GM23338 (cell line): ENCODE measurements around the gene AJM1. TPM values are rescaled to one million over a fixed set of nuclear protein-coding genes. Genes with fewer than 3 reads are reported as not detected.
"Not testable (repeated sequence)": the region's sequence is repeated elsewhere in the genome, so short reads cannot be mapped to it uniquely, and the experiment has no call there.

Experiments
- ATAC-seq: fragments of 200-7000 bp; cut with Tn5 transposase; 3 replicates; pipeline ENCODE4 v1.9.1; 2020
- DNase-seq: peaks from one replicate; pipeline ENCODE4 v3.0.0-alpha.2; 2015; ENCODE audit warnings: low spot score
- H2AFZ ChIP-seq: fragments of 200-600 bp; sonication (generic); 2 replicates; pipeline ENCODE4 v1.8.0; 2016; ENCODE audit warnings: antibody characterized with exemption, mild to moderate bottlenecking, moderate library complexity
- H3F3A ChIP-seq: fragments of 200-600 bp; sonication (generic); replicated peaks from 2 replicates; pipeline ENCODE4 v1.8.0; 2017; ENCODE audit warnings: antibody characterized with exemption, mixed run types, low read depth
- H3K27ac ChIP-seq: fragments of 200-600 bp; sonication (generic); 2 replicates; pipeline ENCODE4 v1.6.1; 2016; ENCODE audit warnings: low read depth
- H3K27me3 ChIP-seq: fragments of 200-600 bp; sonication (generic); 2 replicates; pipeline ENCODE4 v1.8.0; 2016; ENCODE audit warnings: mild to moderate bottlenecking, mixed run types, moderate library complexity; ENCODE audit not compliant: insufficient read depth
- H3K36me3 ChIP-seq: fragments of 200-600 bp; sonication (generic); 2 replicates; pipeline ENCODE4 v1.8.0; 2016; ENCODE audit warnings: mild to moderate bottlenecking; ENCODE audit not compliant: insufficient read depth
- H3K4me1 ChIP-seq: fragments of 200-600 bp; sonication (generic); 2 replicates; pipeline ENCODE4 v1.8.0; 2016; ENCODE audit warnings: mild to moderate bottlenecking, moderate library complexity; ENCODE audit not compliant: insufficient read depth
- H3K4me2 ChIP-seq: fragments of 200-600 bp; sonication (generic); 2 replicates; pipeline ENCODE4 v1.7.1; 2017; ENCODE audit warnings: mixed run types
- H3K4me3 ChIP-seq: fragments of 200-600 bp; sonication (generic); 2 replicates; pipeline ENCODE4 v1.6.1; 2016; ENCODE audit warnings: mixed run types
- H3K79me2 ChIP-seq: fragments of 200-600 bp; sonication (generic); replicated peaks from 2 replicates; pipeline ENCODE4 v1.8.0; 2017; ENCODE audit warnings: mild to moderate bottlenecking; ENCODE audit not compliant: insufficient read depth
- H3K9me2 ChIP-seq: fragments of 200-600 bp; sonication (generic); 2 replicates; pipeline ENCODE4 v1.8.0; 2017; ENCODE audit not compliant: insufficient read depth
- H4K20me1 ChIP-seq: fragments of 200-600 bp; sonication (generic); replicated peaks from 2 replicates; pipeline ENCODE4 v1.8.0; 2017; ENCODE audit warnings: mild to moderate bottlenecking; ENCODE audit not compliant: insufficient read depth
- H3K27ac Mint-ChIP-seq: 2 replicates; pipeline ENCODE4 v1.8.0; 2020; ENCODE audit warnings: inconsistent platforms, mild to moderate bottlenecking, moderate library complexity, mixed read lengths
- H3K27me3 Mint-ChIP-seq: 3 replicates; pipeline ENCODE4 v1.8.0; 2022; ENCODE audit warnings: low read depth, mild to moderate bottlenecking, moderate library complexity, mixed read lengths, inconsistent platforms; ENCODE audit not compliant: insufficient read depth, poor library complexity
- H3K36me3 Mint-ChIP-seq: 3 replicates; pipeline ENCODE4 v1.8.0; 2021; ENCODE audit warnings: low read depth, mild to moderate bottlenecking, inconsistent platforms, moderate library complexity, mixed read lengths
- H3K4me1 Mint-ChIP-seq: 3 replicates; pipeline ENCODE4 v1.8.0; 2020; ENCODE audit warnings: mild to moderate bottlenecking, inconsistent platforms, mixed read lengths
- H3K4me3 Mint-ChIP-seq: 3 replicates; pipeline ENCODE4 v1.8.0; 2021; ENCODE audit warnings: moderate library complexity, mild to moderate bottlenecking, inconsistent platforms, mixed read lengths
- H3K9me3 Mint-ChIP-seq: 3 replicates; pipeline ENCODE4 v1.8.0; 2020; ENCODE audit warnings: moderate library complexity, mild to moderate bottlenecking, inconsistent platforms, mixed read lengths
- CREB1 ChIP-seq: fragments of 250-450 bp; sonication (Bioruptor Pico); IDR thresholded peaks from 2 replicates; pipeline ENCODE4 v1.5.0; 2020; ENCODE audit warnings: low read depth, mild to moderate bottlenecking, moderate library complexity
- EZH2 ChIP-seq: fragments of 200-600 bp; sonication (generic); IDR thresholded peaks from one replicate; pipeline ENCODE4 v1.8.0; 2017; ENCODE audit warnings: antibody characterized with exemption, mild to moderate bottlenecking, low read depth; ENCODE audit not compliant: unreplicated experiment
- NANOG ChIP-seq: IDR thresholded peaks from 2 replicates; pipeline ENCODE4 v1.6.1; 2016; ENCODE audit warnings: antibody characterized with exemption, borderline replicate concordance
- REST ChIP-seq: IDR thresholded peaks from one replicate; pipeline ENCODE4 v1.6.1; 2018; ENCODE audit warnings: antibody characterized with exemption; ENCODE audit not compliant: unreplicated experiment
- ZNF114 ChIP-seq: fragments of 250-450 bp; sonication (Bioruptor Pico); IDR thresholded peaks from 2 replicates; pipeline ENCODE4 v1.5.0; 2020; ENCODE audit warnings: mild to moderate bottlenecking, moderate library complexity
- ZNF331 ChIP-seq: fragments of 250-450 bp; sonication (Bioruptor Pico); IDR thresholded peaks from 2 replicates; pipeline ENCODE4 v1.5.0; 2020; ENCODE audit warnings: low read depth, mild to moderate bottlenecking, moderate library complexity
- polyA plus RNA-seq: library from polyadenylated mRNA; unstranded; fragments of >200 nt; fragmentation: Nextera tagmentation; extraction: Ambion mirVana; gene quantifications from 2 replicates; pipeline ENCODE4 v1.2.1, GENCODE V29; 2016
- total RNA-seq: library from RNA; depleted of rRNA; stranded (reverse); fragments of >200 nt; shearing (Covaris generic); gene quantifications from 2 replicates; pipeline ENCODE4 v1.2.3, GENCODE V29; 2014
- TF ChIP-seq, protein P1 (sequence below): fragments of 250-450 bp; sonication (Bioruptor Pico); IDR thresholded peaks from 2 replicates; pipeline ENCODE4 v1.5.0; 2020; ENCODE audit warnings: mild to moderate bottlenecking, moderate library complexity

Gene AJM1
- total and polyA plus RNA-seq, 2 experiments from 2014 or later: 0.36 to 0.49 TPM

GRCh38 chr9:136882109-136882946, 40.0 kb downstream of the AJM1 start:
- Mint-ChIP-seq H3K9me3 (peaks cover 8% of the 10 kb centered on the region; the same call in 1 of the 3 replicates), H3K4me1 (peaks cover 4% of the 10 kb centered on the region; the same call in 2 of the 3 replicates), H3K4me3 (no peak overlapping the region), H3K36me3 (no peaks in the 10 kb centered on the region), H3K27ac (no peak overlapping the region), H3K27me3 (peaks cover 14% of the 10 kb centered on the region)
- H3K4me3 ChIP-seq: no peak overlapping the region
- H4K20me1 ChIP-seq: no peaks in the 10 kb centered on the region; the same call in 1 of the 2 replicates
- no peaks in the 10 kb centered on the region; the same call in 1 of the 2 replicates for H3F3A ChIP-seq
- TF ChIP-seq EZH2: no peak
- TF ChIP-seq CREB1: no peak
- no peak for TF ChIP-seq ZNF331
- no peak for TF ChIP-seq NANOG
- no peak for TF ChIP-seq REST
- no peak for TF ChIP-seq ZNF114 (CRISPR knock-in tag)
- TF ChIP-seq, protein P1, sequence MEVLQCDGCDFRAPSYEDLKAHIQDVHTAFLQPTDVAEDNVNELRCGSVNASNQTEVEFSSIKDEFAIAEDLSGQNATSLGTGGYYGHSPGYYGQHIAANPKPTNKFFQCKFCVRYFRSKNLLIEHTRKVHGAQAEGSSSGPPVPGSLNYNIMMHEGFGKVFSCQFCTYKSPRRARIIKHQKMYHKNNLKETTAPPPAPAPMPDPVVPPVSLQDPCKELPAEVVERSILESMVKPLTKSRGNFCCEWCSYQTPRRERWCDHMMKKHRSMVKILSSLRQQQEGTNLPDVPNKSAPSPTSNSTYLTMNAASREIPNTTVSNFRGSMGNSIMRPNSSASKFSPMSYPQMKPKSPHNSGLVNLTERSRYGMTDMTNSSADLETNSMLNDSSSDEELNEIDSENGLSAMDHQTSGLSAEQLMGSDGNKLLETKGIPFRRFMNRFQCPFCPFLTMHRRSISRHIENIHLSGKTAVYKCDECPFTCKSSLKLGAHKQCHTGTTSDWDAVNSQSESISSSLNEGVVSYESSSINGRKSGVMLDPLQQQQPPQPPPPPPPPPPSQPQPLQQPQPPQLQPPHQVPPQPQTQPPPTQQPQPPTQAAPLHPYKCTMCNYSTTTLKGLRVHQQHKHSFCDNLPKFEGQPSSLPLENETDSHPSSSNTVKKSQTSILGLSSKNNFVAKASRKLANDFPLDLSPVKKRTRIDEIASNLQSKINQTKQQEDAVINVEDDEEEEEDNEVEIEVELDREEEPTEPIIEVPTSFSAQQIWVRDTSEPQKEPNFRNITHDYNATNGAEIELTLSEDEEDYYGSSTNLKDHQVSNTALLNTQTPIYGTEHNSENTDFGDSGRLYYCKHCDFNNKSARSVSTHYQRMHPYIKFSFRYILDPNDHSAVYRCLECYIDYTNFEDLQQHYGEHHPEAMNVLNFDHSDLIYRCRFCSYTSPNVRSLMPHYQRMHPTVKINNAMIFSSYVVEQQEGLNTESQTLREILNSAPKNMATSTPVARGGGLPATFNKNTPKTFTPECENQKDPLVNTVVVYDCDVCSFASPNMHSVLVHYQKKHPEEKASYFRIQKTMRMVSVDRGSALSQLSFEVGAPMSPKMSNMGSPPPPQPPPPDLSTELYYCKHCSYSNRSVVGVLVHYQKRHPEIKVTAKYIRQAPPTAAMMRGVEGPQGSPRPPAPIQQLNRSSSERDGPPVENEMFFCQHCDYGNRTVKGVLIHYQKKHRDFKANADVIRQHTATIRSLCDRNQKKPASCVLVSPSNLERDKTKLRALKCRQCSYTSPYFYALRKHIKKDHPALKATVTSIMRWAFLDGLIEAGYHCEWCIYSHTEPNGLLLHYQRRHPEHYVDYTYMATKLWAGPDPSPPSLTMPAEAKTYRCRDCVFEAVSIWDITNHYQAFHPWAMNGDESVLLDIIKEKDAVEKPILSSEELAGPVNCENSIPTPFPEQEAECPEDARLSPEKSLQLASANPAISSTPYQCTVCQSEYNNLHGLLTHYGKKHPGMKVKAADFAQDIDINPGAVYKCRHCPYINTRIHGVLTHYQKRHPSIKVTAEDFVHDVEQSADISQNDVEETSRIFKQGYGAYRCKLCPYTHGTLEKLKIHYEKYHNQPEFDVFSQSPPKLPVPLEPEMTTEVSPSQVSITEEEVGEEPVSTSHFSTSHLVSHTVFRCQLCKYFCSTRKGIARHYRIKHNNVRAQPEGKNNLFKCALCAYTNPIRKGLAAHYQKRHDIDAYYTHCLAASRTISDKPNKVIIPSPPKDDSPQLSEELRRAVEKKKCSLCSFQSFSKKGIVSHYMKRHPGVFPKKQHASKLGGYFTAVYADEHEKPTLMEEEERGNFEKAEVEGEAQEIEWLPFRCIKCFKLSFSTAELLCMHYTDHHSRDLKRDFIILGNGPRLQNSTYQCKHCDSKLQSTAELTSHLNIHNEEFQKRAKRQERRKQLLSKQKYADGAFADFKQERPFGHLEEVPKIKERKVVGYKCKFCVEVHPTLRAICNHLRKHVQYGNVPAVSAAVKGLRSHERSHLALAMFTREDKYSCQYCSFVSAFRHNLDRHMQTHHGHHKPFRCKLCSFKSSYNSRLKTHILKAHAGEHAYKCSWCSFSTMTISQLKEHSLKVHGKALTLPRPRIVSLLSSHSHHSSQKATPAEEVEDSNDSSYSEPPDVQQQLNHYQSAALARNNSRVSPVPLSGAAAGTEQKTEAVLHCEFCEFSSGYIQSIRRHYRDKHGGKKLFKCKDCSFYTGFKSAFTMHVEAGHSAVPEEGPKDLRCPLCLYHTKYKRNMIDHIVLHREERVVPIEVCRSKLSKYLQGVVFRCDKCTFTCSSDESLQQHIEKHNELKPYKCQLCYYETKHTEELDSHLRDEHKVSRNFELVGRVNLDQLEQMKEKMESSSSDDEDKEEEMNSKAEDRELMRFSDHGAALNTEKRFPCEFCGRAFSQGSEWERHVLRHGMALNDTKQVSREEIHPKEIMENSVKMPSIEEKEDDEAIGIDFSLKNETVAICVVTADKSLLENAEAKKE: no peak
- no peak for ATAC-seq
- H3K9me2 ChIP-seq: no peaks in the 10 kb centered on the region
- H3K36me3 ChIP-seq: no peaks in the 10 kb centered on the region
- no peaks in the 10 kb centered on the region for H3K27me3 ChIP-seq
- H3K79me2 ChIP-seq: peaks cover 6% of the 10 kb centered on the region
- peaks cover 2% of the 10 kb centered on the region; the same call in 1 of the 2 replicates for H3K4me1 ChIP-seq
- H2AFZ ChIP-seq: no peak overlapping the region
- H3K27ac ChIP-seq: no peak overlapping the region
- H3K4me2 ChIP-seq: no peak overlapping the region
- no peak for DNase-seq

GRCh38 chr9:136882947-136883283, 40.6 kb downstream of the AJM1 start:
- H3K36me3 ChIP-seq, H4K20me1 ChIP-seq, H3K4me1 Mint-ChIP-seq, H3K27ac Mint-ChIP-seq, H3K9me3 Mint-ChIP-seq, H3K9me2 ChIP-seq, H3K4me3 Mint-ChIP-seq, H3K36me3 Mint-ChIP-seq, H3K4me1 ChIP-seq, H3K4me3 ChIP-seq, H3K27ac ChIP-seq, ATAC-seq, H3F3A ChIP-seq, H3K4me2 ChIP-seq, H3K27me3 ChIP-seq, DNase-seq, H2AFZ ChIP-seq: not testable (repeated sequence)
- H3K27me3 Mint-ChIP-seq: peaks cover 15% of the 10 kb centered on the region
- H3K79me2 ChIP-seq: peaks cover 12% of the 10 kb centered on the region

- H3K36me3 ChIP-seq, H3K4me3 Mint-ChIP-seq, H4K20me1 ChIP-seq, H3K4me1 ChIP-seq, H3K4me1 Mint-ChIP-seq, H3K9me3 Mint-ChIP-seq, H2AFZ ChIP-seq, DNase-seq, H3K27me3 ChIP-seq, H3K27ac ChIP-seq, H3K4me2 ChIP-seq, H3K4me3 ChIP-seq, H3K36me3 Mint-ChIP-seq, H3F3A ChIP-seq, H3K9me2 ChIP-seq, ATAC-seq, H3K27ac Mint-ChIP-seq: not testable (repeated sequence)
- H3K27me3 Mint-ChIP-seq: peaks cover 15% of the 10 kb centered on the region
- peaks cover 19% of the 10 kb centered on the region for H3K79me2 ChIP-seq
Measured at GRCh38 chr9:136883670-136884069, 41.4 kb downstream of the AJM1 start.
